ENCODE results near the gene AMPD2.

AMPD2 gene

GRCh38 chr1:109635862-109636200, 16.2 kb downstream of the AMPD2 start:
- Histone ChIP-seq H3K27ac (ENCODE audit: low read depth, low read length) (no peak overlapping the region), H3K4me3 (ENCODE audit: low read depth in 1 of 5, low read length in 5 of 5) (peak overlapping the region in 1 of 5 donors; percentile 9), H3K9me3 (ENCODE audit: control insufficient read depth in 5 of 5, low read length in 5 of 5) (no peaks in the 10 kb centered on the region), H3K9ac (ENCODE audit: low read length in 5 of 5) (no peak overlapping the region), H3K4me1 (ENCODE audit: control insufficient read depth in 5 of 5, insufficient read depth in 5 of 5, low read length in 5 of 5) (peaks cover 2 to 19% (median 11%) of the 10 kb centered on the region in 5 donors), H3K27me3 (ENCODE audit: control insufficient read depth in 5 of 5, insufficient read depth in 4 of 5, low read length in 5 of 5) (no peaks in the 10 kb centered on the region), H3K36me3 (ENCODE audit: control insufficient read depth in 5 of 5, insufficient read depth in 5 of 5, low read length in 5 of 5) (peaks cover 0 to 14% (median 11%) of the 10 kb centered on the region in 5 donors)

DNA sequence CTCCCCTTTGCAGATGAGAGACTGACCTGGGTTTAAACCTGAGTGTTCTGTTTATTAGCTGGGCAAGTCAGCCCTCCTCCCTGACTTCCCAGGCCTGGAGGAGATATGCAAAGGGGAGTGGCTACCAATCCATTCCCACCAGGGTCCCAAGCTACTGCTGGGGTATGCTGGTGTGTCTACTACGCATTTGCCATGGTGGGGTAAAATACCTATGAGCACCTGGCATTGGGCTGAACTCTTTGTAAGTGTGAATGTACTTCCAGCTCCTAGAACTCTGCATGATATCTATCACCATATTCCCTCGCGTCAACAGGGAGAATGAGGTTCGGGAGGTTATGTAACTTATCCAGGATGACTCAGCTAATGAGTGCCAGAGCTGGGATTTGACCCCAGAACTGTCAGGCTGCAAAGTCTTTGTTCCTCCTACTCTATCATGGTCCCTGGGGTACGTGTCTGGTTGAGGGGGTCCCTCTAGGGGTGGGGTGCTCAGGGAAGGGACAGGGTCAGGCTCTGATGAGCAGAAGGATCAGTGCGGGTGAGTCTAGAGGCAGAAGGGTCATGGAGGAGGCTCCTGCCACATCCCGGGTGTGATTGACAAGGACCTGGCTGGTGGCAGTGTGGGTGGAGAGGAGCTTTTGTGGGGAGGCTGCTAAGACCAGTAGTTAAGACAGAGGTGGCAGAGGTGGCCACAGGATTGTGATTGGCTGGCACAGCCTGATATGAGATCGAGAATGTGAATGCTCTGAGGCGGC, 16.7 kb downstream of the AMPD2 start:
- H3K27me3 ChIP-seq (ENCODE audit: control insufficient read depth in 5 of 5, insufficient read depth in 4 of 5, low read length in 5 of 5) = no peaks in the 10 kb centered on the region
- H3K4me3 ChIP-seq (ENCODE audit: low read depth in 1 of 5, low read length in 5 of 5) = peak overlapping the region in 1 of 5 donors; percentile 9
- peaks cover 2 to 19% (median 11%) of the 10 kb centered on the region in 5 donors for H3K4me1 ChIP-seq (ENCODE audit: control insufficient read depth in 5 of 5, insufficient read depth in 5 of 5, low read length in 5 of 5)
- H3K9me3 ChIP-seq (ENCODE audit: control insufficient read depth in 5 of 5, low read length in 5 of 5) = no peaks in the 10 kb centered on the region
- H3K9ac ChIP-seq (ENCODE audit: low read length in 5 of 5) = no peak overlapping the region
- peaks cover 0 to 8% (median 5%) of the 10 kb centered on the region in 5 donors for H3K36me3 ChIP-seq (ENCODE audit: control insufficient read depth in 5 of 5, insufficient read depth in 5 of 5, low read length in 5 of 5)
- H3K27ac ChIP-seq (ENCODE audit: low read depth, low read length) = no peak overlapping the region

GRCh38 chr1:109637446-109637845, 17.8 kb downstream of the AMPD2 start:
- Histone ChIP-seq H3K9me3 (ENCODE audit: control insufficient read depth in 5 of 5, low read length in 5 of 5) (no peaks in the 10 kb centered on the region), H3K4me1 (ENCODE audit: control insufficient read depth in 5 of 5, insufficient read depth in 5 of 5, low read length in 5 of 5) (peaks cover 2 to 19% (median 11%) of the 10 kb centered on the region in 5 donors), H3K9ac (ENCODE audit: low read length in 5 of 5) (no peak overlapping the region), H3K27ac (ENCODE audit: low read depth, low read length) (no peak overlapping the region), H3K27me3 (ENCODE audit: control insufficient read depth in 5 of 5, insufficient read depth in 4 of 5, low read length in 5 of 5) (no peaks in the 10 kb centered on the region), H3K4me3 (ENCODE audit: low read depth in 1 of 5, low read length in 5 of 5) (no peak overlapping the region), H3K36me3 (ENCODE audit: control insufficient read depth in 5 of 5, insufficient read depth in 5 of 5, low read length in 5 of 5) (no peaks in the 10 kb centered on the region)

- Histone ChIP-seq H3K4me1 (ENCODE audit: control insufficient read depth in 5 of 5, insufficient read depth in 5 of 5, low read length in 5 of 5) (peaks cover 2 to 27% (median 19%) of the 10 kb centered on the region in 5 donors), H3K9ac (ENCODE audit: low read length in 5 of 5) (no peak overlapping the region), H3K9me3 (ENCODE audit: control insufficient read depth in 5 of 5, low read length in 5 of 5) (no peaks in the 10 kb centered on the region), H3K27me3 (ENCODE audit: control insufficient read depth in 5 of 5, insufficient read depth in 4 of 5, low read length in 5 of 5) (no peaks in the 10 kb centered on the region), H3K4me3 (ENCODE audit: low read depth in 1 of 5, low read length in 5 of 5) (no peak overlapping the region), H3K36me3 (ENCODE audit: control insufficient read depth in 5 of 5, insufficient read depth in 5 of 5, low read length in 5 of 5) (no peaks in the 10 kb centered on the region), H3K27ac (ENCODE audit: low read depth, low read length) (no peak overlapping the region)
Observed at GRCh38 chr1:109639063-109639840, 19.6 kb downstream of the AMPD2 start.

GRCh38 chr1:109639841-109640184, 20.2 kb downstream of the AMPD2 start:
- Histone ChIP-seq H3K9ac (ENCODE audit: low read length in 5 of 5) (no peak overlapping the region), H3K27me3 (ENCODE audit: control insufficient read depth in 5 of 5, insufficient read depth in 4 of 5, low read length in 5 of 5) (no peaks in the 10 kb centered on the region), H3K4me3 (ENCODE audit: low read depth in 1 of 5, low read length in 5 of 5) (no peak overlapping the region), H3K36me3 (ENCODE audit: control insufficient read depth in 5 of 5, insufficient read depth in 5 of 5, low read length in 5 of 5) (no peaks in the 10 kb centered on the region), H3K4me1 (ENCODE audit: control insufficient read depth in 5 of 5, insufficient read depth in 5 of 5, low read length in 5 of 5) (peaks cover 2 to 27% (median 19%) of the 10 kb centered on the region in 5 donors), H3K9me3 (ENCODE audit: control insufficient read depth in 5 of 5, low read length in 5 of 5) (no peaks in the 10 kb centered on the region), H3K27ac (ENCODE audit: low read depth, low read length) (no peak overlapping the region)

GRCh38 chr1:109640285-109640865, 20.7 kb downstream of the AMPD2 start:
- H3K27ac ChIP-seq (ENCODE audit: low read depth, low read length) = no peak overlapping the region
- no peaks in the 10 kb centered on the region for H3K9me3 ChIP-seq (ENCODE audit: control insufficient read depth in 5 of 5, low read length in 5 of 5)
- H3K27me3 ChIP-seq (ENCODE audit: control insufficient read depth in 5 of 5, insufficient read depth in 4 of 5, low read length in 5 of 5) = no peaks in the 10 kb centered on the region
- H3K4me3 ChIP-seq (ENCODE audit: low read depth in 1 of 5, low read length in 5 of 5) = no peak overlapping the region
- H3K36me3 ChIP-seq (ENCODE audit: control insufficient read depth in 5 of 5, insufficient read depth in 5 of 5, low read length in 5 of 5) = no peaks in the 10 kb centered on the region
- H3K9ac ChIP-seq (ENCODE audit: low read length in 5 of 5) = no peak overlapping the region
- peaks cover 2 to 27% (median 19%) of the 10 kb centered on the region in 5 donors for H3K4me1 ChIP-seq (ENCODE audit: control insufficient read depth in 5 of 5, insufficient read depth in 5 of 5, low read length in 5 of 5)

GRCh38 chr1:109641078-109641740, 21.6 kb downstream of the AMPD2 start:
- Histone ChIP-seq H3K9ac (ENCODE audit: low read length in 5 of 5) (no peak overlapping the region), H3K4me3 (ENCODE audit: low read depth in 1 of 5, low read length in 5 of 5) (no peak overlapping the region), H3K27ac (ENCODE audit: low read depth, low read length) (no peak overlapping the region), H3K36me3 (ENCODE audit: control insufficient read depth in 5 of 5, insufficient read depth in 5 of 5, low read length in 5 of 5) (no peaks in the 10 kb centered on the region), H3K27me3 (ENCODE audit: control insufficient read depth in 5 of 5, insufficient read depth in 4 of 5, low read length in 5 of 5) (no peaks in the 10 kb centered on the region), H3K4me1 (ENCODE audit: control insufficient read depth in 5 of 5, insufficient read depth in 5 of 5, low read length in 5 of 5) (peaks cover 0 to 21% (median 15%) of the 10 kb centered on the region in 5 donors), H3K9me3 (ENCODE audit: control insufficient read depth in 5 of 5, low read length in 5 of 5) (no peaks in the 10 kb centered on the region)

DNA sequence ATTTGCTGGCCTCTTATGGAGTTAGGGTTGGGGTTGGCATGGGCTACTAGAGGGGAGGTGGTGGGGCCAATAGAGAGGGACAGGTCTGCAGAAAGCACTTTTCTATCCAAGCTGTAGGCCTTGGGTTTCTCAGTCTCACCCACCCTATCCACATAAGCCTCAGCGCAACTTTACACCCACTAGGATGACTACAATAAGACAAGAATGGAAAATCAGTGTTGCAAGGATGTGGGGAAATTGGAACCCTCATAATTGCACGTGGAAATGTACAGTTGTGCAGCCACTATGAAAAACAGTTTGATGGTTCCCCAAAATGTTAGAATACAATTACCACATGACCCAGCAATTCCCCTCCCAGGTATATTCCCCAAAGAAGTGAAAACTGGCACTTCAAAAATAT, 22.2 kb downstream of the AMPD2 start:
- H3K9me3 ChIP-seq (ENCODE audit: control insufficient read depth in 5 of 5, low read length in 5 of 5) = no peaks in the 10 kb centered on the region
- H3K4me1 ChIP-seq (ENCODE audit: control insufficient read depth in 5 of 5, insufficient read depth in 5 of 5, low read length in 5 of 5) = peaks cover 0 to 15% (median 10%) of the 10 kb centered on the region in 5 donors
- H3K27ac ChIP-seq (ENCODE audit: low read depth, low read length) = no peak overlapping the region
- no peak overlapping the region for H3K4me3 ChIP-seq (ENCODE audit: low read depth in 1 of 5, low read length in 5 of 5)
- no peaks in the 10 kb centered on the region for H3K36me3 ChIP-seq (ENCODE audit: control insufficient read depth in 5 of 5, insufficient read depth in 5 of 5, low read length in 5 of 5)
- H3K27me3 ChIP-seq (ENCODE audit: control insufficient read depth in 5 of 5, insufficient read depth in 4 of 5, low read length in 5 of 5) = no peaks in the 10 kb centered on the region
- no peak overlapping the region for H3K9ac ChIP-seq (ENCODE audit: low read length in 5 of 5)

DNA sequence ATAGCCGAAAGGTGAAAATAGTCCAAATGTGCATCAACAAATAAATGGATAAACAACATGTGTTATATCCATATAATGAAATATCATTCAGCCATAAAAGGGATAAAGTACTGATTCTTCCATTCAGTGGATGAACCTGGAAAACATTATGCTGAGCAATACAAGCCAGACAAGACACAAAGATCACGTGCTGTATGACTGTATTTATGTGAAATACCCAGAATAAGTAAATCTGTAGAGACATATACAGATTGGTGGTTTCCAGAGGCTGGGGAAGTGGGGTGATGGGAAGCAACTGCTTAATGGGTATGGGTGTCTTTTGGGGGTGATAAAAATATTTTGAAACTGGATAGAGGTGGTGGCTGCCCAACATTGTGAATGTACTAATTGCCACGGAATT, 23.0 kb downstream of the AMPD2 start:
- Histone ChIP-seq H3K4me3 (ENCODE audit: low read depth in 1 of 5, low read length in 5 of 5) (no peak overlapping the region), H3K36me3 (ENCODE audit: control insufficient read depth in 5 of 5, insufficient read depth in 5 of 5, low read length in 5 of 5) (no peaks in the 10 kb centered on the region), H3K9me3 (ENCODE audit: control insufficient read depth in 5 of 5, low read length in 5 of 5) (no peaks in the 10 kb centered on the region), H3K27ac (ENCODE audit: low read depth, low read length) (no peak overlapping the region), H3K9ac (ENCODE audit: low read length in 5 of 5) (no peak overlapping the region), H3K27me3 (ENCODE audit: control insufficient read depth in 5 of 5, insufficient read depth in 4 of 5, low read length in 5 of 5) (no peaks in the 10 kb centered on the region), H3K4me1 (ENCODE audit: control insufficient read depth in 5 of 5, insufficient read depth in 5 of 5, low read length in 5 of 5) (peaks cover 0 to 14% (median 10%) of the 10 kb centered on the region in 5 donors)

Data from subcutaneous abdominal adipose tissue (tissue), 5 donors.